COLO668 (cell line): ENCODE data around the gene FCRL1.

Experiments
- DNase-seq: peaks from one replicate; lab custom pipeline; 2025; ENCODE audit not compliant: unreplicated experiment; lab: John Stamatoyannopoulos, UW

Gene FCRL1, protein sequence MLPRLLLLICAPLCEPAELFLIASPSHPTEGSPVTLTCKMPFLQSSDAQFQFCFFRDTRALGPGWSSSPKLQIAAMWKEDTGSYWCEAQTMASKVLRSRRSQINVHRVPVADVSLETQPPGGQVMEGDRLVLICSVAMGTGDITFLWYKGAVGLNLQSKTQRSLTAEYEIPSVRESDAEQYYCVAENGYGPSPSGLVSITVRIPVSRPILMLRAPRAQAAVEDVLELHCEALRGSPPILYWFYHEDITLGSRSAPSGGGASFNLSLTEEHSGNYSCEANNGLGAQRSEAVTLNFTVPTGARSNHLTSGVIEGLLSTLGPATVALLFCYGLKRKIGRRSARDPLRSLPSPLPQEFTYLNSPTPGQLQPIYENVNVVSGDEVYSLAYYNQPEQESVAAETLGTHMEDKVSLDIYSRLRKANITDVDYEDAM

DNA sequence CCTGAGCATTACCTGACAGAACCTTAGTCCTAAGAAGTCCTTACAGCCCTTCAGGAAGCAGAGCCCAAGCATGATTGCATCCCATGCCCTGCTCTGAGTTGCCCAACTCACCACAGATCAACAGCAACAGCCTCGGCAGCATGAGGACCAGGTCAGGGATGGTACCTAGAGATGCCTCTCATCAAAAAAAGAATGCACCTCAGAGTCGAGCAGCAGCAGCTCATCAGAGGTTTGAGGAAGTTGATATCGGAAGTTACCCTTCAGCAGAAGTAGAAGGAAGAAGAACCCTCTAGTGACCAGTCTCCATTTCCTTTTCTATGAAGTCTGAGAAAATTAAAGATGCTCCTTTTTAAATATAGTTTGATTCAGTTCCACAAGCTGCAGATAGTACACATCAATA, at the start of gene FCRL1:
Gene FCRL1, minus strand, starts transcription at position 225 of the 400 bp plus-strand sequence. Its CDS starts 83 bp downstream, at position 142.
- DNase-seq, result no peak

DNA sequence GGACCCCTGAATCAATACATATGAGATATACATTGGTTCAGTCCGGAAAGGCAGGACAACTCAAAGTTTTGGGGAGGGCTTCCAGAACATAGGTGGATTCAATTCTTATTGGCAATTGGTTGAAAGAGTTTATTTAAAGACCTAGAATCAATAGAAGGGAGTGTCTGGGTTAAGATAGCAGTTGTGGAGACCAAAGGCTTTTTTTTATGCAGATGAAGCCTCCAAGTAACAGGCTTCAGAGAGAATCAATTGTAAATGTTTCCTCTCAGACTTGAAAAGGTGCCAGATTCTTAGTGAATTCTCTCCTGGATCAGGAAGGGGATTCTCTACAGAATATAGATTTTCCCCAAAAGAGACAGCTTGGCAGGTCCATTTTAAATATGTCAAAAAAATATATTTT, 48.7 kb upstream of the FCRL1 start:
- DNase-seq, result no peak

- DNase-seq, result no peak
Measured at GRCh38 chr1:157862114-157863070, 42.5 kb upstream of the FCRL1 start.

DNA sequence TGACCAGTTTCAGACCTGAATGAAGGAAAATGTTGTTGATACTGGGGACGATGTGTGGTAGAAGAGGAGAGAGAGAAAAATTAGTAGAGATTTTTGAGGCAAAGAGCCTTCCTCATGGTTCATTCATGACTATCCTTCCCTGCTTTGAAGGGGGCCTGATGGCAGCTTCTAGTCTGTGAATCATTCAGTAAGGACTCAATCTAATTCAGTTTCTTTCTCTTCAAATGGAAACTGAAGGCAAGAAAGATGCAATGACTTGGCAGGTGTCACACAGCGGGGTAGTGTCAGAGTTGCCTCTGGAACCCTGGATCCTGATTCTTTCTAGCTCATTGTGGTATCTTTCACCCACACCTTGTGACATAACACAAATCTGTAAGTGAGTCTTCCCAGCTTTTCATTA, 36.6 kb upstream of the FCRL1 start:
- DNase-seq, result no peak

- DNase-seq, result no peak
Measured at GRCh38 chr1:157852476-157852875, 32.6 kb upstream of the FCRL1 start.

GRCh38 chr1:157849229-157849875, 29.4 kb upstream of the FCRL1 start:
- no peak for DNase-seq

DNA sequence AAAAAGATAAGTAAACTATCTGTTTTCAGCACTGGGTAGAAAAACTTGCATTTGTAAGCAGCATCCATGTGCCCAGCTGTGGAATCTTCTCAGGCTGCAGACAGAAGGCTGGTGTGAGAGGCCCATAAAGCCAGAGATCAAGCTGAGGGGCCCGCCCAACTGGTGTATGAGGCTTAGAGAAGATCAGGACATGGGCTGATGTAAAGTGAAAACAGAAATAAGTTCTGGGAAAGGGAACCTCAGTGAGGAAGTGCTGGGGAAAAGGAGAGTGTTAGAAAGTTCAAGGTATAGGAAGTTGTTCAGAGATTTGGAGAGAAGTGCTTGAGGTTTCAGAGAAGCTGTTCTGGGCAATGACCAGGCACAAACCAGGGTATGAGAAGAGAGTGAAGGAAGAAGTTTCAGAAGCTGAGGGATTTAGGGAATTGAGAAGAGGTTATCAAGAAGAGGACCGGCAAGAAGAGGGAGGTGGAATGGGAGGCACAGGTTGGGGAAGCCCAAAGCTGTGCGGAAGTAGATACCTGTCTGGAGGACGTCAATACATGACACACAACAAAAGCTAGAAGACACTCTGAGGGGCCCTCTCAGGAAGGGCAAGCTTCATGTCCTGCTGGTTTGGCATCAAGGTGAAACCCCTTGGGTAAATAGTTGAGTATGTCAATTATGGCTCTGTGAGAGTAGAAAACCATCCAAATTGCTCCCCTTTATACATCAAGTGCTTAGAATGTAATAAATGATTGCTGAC, 24.3 kb upstream of the FCRL1 start:
- DNase-seq, result no peak

DNA sequence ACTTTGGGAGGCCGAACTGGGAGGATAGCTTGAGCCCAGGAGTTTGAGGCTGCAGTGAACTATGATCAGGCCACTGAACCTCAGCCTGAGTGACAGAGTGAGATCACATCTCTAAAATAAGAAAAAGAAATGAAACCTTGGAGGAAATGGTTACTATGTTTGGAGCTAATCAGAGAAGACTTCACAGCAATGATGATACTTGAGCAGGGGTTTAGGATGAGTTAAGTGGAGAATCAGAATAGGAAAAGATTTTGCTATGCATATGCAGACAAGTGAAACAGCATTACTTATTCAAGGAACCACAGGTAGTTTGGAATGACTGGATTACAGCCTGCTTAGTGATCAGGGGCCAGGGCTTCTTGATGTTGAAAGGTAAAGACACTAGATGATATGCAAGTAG, 23.0 kb upstream of the FCRL1 start:
- DNase-seq, result no peak

- no peak for DNase-seq
Measured at GRCh38 chr1:157841708-157842107, 21.8 kb upstream of the FCRL1 start, which contains the start of gene CD5L. TSS of gene CD5L (minus strand) at chr1:157841808. CDS start at chr1:157841701, 107 bp downstream.

GRCh38 chr1:157838966-157839365, 19.0 kb upstream of the FCRL1 start:
- no peak for DNase-seq

GRCh38 chr1:157834430-157834829, 14.5 kb upstream of the FCRL1 start:
- no peak for DNase-seq

GRCh38 chr1:157833145-157833544, 13.2 kb upstream of the FCRL1 start:
- no peak for DNase-seq

DNA sequence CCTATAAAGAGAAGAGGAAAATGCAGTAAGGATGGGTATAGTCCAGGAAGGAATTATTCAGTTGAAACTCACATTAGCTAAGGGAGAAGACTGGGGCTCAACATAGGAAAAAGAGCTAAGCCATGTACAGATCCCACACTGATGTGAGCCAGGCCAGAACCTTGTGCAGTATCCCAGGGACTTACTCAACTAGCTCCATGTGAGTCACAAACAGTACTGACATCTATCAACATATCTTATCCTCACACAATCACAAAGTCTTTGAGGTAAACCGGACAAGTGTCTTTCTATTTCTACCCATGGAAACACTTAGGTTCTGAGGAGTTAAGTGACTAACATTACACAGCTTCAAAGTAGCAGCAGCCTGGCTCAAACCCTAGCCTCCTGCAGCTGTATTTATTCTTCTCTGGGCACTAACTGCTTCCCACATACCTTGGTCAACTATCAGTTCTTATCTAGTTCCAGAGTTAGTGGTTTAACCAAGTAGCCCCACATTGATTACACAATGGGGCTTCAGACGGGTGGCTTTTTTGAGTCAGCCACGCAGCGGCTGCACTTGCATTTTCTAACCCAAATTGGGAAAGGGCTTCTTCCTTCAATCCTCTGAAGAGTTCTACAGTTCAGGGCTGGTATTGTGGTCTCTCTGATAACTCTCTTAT, 12.2 kb upstream of the FCRL1 start:
- DNase-seq, result no peak

DNA sequence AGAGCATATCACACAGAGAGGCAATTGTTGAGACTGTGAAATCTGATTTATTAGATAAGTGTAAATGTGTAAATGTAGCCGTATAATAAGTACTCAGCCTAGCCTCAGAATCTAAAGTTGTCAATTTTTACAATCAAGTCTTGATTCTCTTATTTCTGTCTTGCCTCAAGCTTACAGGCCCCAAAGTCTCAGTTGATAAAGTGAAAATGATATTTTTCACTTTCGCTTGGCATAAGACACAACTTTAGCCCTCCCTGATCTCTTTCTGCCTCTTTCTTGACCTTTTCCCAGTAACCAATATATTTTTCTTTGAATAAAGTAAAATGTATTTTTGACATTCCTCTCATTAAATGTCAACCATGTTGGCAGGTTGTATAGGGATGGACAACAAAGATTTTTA, 11.0 kb upstream of the FCRL1 start:
- DNase-seq, result no peak

DNA sequence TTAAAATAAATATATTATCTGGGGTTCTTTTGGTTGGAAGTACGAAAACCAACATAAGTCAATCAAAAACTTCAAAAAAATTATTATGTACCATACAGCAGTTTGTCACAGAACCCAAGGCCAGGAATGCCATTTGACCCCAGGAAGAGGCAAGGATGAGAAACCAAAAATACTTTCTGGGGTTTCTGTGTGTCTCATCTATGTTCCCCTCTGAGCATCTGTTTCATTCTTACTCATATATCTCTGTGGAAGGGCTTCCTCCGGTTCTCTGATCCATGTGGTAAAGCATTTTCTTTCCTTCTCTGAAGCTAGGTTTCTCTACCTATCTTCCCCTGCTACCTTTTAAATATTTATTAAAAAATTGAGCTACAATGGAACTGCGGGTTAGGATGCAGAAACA, 9.8 kb upstream of the FCRL1 start:
- DNase-seq, result no peak

DNA sequence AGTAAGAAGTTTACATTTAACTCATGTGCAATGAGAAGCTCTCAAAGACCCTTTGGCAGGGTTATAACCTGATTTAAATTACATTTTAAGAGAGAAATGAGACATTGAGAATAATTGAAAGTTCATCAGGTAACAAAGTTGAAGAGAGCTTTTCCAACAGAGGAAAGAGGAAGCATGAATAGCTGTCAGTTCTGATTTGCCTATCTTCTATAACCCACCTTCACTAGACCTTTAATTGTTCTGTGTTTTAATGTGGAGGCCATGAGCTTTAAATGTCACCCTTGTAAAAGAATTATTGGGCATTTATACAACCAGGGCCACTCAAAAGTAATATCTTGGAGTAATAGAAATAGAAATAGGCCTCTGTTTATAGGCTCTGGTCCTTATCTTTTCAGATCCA, 9.3 kb upstream of the FCRL1 start:
- DNase-seq, result no peak

GRCh38 chr1:157820299-157820698, 379 bp upstream of the FCRL1 start:
- no peak for DNase-seq

DNA sequence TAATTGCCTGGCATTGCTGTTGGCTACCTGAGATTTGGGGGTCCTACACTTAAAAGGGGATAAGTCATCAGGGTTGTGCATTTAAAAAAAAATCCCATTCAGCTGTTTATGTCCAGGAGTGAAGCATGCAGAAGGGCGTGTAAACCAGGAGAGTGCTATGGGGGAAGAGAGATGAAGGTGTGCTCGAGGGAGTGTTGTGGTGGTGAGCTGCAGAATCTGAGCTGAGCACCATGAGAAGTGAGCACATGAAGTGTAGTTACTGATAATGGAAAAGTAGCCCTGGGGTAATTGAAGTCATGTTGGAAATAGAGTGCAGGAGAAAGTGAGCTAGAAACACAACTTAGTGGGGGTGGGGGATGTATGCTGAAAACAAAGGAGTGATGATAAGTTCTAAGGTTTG, 705 bp downstream of the FCRL1 start:
- no peak for DNase-seq

- no peak for DNase-seq
Measured at GRCh38 chr1:157813269-157813668, 6.7 kb downstream of the FCRL1 start.
